Amygdala (tissue), 56 donors: Measurements from ENCODE around the gene RHOBTB3.
"Not testable (repeated sequence)": the region's sequence is repeated elsewhere in the genome, so short reads cannot be mapped to it uniquely, and the experiment has no call there.

ENCODE experiments used
- DNase-seq, 56 donors: peaks; one replicate each; lab custom pipeline; 2025; lab: John Stamatoyannopoulos, UW

Gene RHOBTB3

DNA sequence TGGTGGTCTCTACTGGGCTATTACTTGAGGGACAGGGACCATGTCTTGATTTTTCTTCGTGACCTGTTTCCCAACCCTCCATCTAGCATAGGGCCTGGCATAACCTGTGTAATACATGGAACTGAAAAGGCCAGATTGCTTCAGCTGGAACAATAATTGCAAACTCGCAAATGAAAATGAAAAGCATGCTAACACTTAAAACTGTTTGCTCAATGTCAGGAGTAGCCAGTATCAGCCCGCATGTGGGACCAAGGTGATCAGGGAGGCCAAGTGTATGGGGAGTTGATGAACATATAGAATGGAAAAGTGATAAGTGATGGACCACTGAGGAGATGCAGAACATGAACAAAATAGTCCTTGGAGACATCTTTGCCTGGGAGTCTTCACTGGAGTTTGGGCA is 66.2 kb downstream of the RHOBTB3 start:
- DNase-seq, result no peak

GRCh38 chr5:95798048-95798447 is 66.9 kb downstream of the RHOBTB3 start:
- no peak for DNase-seq

DNA sequence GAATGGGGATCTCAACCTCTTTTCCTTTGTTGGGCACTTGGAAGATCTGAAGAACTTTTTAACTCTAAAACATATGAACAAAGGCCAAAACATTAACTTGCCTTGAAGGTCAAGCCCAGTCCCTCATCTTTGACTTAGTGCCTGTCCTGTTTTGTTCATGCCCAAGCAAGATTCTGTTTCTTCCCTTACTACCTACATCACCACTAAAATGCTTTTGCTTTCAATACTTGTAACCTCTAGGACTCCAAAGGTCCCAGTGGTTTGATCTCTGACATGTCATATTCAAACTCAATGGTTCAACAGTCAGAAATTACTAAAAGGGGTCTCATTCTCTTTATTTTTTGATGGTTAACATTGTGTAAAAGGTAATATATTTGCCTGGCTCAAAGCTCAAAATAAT is 67.4 kb downstream of the RHOBTB3 start:
- DNase-seq, result no peak

DNA sequence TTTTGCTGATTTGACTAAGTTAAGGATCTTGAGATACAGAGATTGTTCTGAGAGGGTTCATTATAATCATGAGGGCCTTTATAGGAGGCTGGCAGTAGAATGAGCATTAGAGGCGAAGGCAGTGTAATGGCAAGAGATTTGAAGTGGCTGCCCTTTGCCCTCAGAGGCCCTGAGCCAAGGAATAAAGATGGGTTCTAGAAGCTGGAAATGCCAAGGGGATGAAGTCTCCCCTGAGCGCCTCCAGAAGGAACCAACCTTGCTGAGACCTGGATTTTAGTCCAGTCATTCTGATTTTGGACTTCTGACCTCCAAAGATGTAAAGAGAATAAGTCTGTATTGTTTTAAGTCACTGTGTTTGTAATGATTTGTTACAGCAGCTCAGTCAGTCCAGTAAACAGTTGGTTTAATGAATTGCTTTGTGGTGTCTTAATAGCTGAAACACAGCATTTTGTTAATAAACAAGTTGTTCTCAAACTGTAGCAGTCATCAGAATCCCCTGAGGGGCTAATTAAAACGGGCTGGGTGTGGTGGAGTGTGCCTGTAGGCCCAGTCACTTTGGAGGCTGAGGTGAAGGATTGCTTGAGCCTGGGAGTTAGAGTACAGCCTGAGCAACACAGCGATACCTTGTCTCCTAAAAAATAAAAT is 68.2 kb downstream of the RHOBTB3 start:
- no peak for DNase-seq

GRCh38 chr5:95800553-95800952 is 69.4 kb downstream of the RHOBTB3 start:
- DNase-seq, result no peak

DNA sequence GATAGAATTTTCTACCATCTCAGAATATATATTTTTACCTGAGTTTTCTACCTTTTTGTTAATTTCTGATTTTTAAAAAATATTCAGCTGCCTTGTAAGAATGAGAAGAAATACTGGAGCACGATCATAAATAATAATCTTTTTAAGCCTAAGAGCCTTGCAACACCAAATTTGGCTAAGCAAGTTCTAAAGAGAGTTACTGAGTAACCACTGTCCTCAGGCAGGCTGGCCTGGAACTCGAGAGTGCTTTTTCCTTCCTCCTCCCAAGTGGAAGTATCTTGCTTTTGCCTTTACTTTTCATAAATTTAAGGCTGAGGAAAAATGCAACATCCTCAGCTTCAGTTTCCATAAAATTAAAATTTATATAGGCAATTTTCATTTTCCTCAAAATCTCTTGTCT is 70.4 kb downstream of the RHOBTB3 start:
- no peak for DNase-seq

DNA sequence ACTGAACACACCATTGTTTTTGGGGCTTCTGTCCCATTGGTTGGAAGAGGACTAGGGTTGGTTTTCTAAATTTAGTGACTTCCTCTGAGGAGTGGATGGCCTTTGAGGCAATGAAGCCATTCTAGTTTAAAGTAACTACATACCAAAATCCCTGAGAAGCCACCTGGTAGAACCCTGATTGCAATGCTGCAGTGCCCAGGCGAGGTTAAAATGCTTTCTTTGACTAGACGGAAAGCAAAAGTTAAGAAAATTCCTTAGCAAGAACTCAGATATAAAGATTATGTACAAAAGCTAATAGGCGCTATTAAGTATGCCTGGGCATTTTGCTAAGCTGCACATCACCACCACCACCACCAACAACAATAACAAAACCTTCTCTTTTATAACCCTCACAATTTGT is 70.8 kb downstream of the RHOBTB3 start:
- no peak for DNase-seq

- DNase-seq, result no peak
These were observed 72.4 kb downstream of the RHOBTB3 start for GRCh38 chr5:95803271-95804148.

GRCh38 chr5:95804736-95805539 is 73.8 kb downstream of the RHOBTB3 start:
- DNase-seq, result no peak

DNA sequence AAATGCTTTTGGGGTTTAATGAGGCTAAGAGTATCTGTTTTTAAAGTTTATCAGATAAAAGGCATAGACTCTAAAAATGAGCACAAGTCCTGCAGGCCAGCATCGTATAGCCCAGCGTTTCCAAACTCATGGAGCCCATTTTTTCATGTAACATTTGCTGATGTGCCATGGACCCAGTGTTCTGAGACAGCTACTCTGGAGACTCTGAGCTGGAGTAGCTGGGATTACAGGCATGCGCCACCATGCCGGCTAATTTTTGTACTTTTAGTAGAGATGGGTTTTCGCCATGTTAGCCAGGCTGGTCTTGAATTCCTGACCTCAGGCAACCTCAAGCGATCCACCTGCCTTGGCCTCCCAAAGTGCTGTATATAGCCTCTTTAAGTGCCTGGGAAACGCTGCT is 75.6 kb downstream of the RHOBTB3 start:
- no peak for DNase-seq

DNA sequence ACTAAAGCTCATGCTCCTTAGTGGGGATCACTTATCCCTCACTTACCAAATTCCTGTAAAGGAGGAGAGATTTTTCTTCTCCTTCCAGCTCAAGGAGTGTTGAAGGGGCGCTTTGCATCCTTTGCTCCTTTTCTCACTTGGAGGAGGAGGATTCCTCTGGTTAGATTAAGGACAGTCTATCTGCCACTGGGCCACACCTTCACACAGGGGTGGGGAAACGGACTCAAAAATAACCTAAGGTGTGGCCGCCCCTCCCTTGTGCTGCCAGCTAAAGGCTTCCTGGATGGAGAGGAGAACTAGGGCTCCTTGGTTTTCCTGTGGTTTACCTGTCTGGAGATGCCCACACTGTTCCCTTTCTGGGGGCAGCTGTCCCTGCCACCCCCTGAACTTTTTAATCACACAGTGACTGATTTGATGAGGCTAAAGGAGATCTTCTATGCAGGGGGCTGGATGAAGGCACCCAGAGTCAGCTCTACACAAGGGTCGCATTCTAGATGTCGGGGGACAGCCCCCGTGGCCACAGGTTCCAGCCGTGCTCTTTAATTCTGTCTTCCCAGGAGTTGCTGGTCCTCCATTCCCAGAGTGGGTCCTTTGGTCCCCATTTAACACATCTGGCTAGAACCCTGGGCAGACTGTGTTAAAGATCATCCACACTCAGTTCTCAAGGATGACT is 77.0 kb downstream of the RHOBTB3 start:
- no peak for DNase-seq

- peak in 20 of 56 donors; percentile 6 to 51 (median 20) for DNase-seq
These were observed 77.7 kb downstream of the RHOBTB3 start for GRCh38 chr5:95808686-95809413.

GRCh38 chr5:95809414-95809960 is 78.4 kb downstream of the RHOBTB3 start:
- DNase-seq, result peak in 5 of 56 donors; percentile 10 to 22 (median 12)

GRCh38 chr5:95810305-95811125 is 79.4 kb downstream of the RHOBTB3 start:
- DNase-seq, result no peak

- not testable (repeated sequence) for DNase-seq
These were observed 79.9 kb downstream of the RHOBTB3 start for GRCh38 chr5:95811126-95811423.

DNA sequence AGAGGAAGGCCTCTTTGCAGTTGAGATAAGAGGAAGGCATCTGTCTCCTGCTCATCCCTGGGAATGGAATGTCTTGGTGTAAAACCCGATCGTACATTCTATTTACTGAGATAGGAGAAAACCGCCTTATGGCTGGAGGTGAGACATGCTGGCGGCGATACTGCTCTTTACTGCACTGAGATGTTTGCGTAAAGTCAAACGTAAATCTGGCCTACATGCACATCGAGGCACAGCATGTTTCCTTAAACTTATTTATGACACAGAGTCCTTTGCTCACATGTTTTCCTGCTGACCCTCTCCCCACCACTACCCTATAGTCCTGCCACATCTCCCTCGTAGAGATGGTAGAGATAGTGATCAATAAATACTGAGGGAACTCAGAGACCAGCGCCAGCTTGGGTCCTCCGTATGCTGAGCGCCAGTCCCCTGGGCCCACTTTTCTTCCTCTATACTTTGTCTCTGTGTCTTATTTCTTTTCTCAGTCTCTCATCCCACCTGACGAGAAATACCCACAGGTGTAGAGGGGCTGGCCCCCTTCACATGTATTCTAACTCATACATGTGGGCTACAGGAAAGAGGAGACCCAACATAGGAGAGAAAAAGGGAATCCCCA is 80.4 kb downstream of the RHOBTB3 start:
- DNase-seq, result not testable (repeated sequence)

GRCh38 chr5:95812074-95812471 is 80.9 kb downstream of the RHOBTB3 start:
- no peak for DNase-seq

DNA sequence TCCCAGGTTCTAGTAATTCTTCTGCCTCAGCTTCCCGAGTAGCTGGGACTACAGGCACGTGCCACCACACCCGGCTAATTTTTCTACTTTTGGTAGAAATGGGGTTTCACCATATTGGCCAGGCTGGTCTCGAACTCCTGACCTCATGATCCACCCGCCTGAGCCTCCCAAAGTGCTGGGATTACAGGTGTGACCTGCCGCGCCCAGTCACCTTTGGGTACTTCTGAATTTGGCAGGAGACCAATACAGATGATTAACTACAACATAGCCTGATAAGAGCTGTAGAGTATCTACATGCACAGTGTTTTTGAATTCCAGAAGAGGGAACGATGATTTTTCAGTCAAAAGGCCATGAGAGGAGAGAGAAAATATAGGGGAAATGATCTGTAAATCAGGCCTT is 81.9 kb downstream of the RHOBTB3 start:
- DNase-seq, result not testable (repeated sequence)
